Liver (tissue), 3 donors: Measurements from ENCODE around the gene THOP1.

Experiments
- CTCF ChIP-seq: fragments of 150-350 bp; IDR thresholded peaks from 2 replicates; pipeline ENCODE4 v1.5.1; 2017; ENCODE audit warnings: improper control_type of control experiment, low read depth, low read length; ENCODE audit not compliant: missing input control
- FOXA1 ChIP-seq: IDR thresholded peaks from 2 replicates; pipeline ENCODE4 v1.6.1; 2016; ENCODE audit warnings: antibody characterized with exemption
- GABPA ChIP-seq, 2 donors: IDR thresholded peaks in 1 of 2; conservative IDR thresholded peaks in 1 of 2; 2 replicates each; pipeline ENCODE4 v1.6.1; 2016; ENCODE audit warnings: antibody characterized with exemption in 2 of 2, mild to moderate bottlenecking in 1 of 2, moderate library complexity in 1 of 2
- JUND ChIP-seq, 2 donors: IDR thresholded peaks; 2 replicates each; pipeline ENCODE4 v1.6.1; 2016; ENCODE audit warnings: antibody characterized with exemption in 2 of 2
- NR2F2 ChIP-seq: IDR thresholded peaks from 2 replicates; pipeline ENCODE4 v1.6.1; 2016; ENCODE audit warnings: antibody characterized with exemption
- RAD21 ChIP-seq, 2 donors: IDR thresholded peaks; 2 replicates each; pipeline ENCODE4 v1.6.1; 2016; ENCODE audit warnings: antibody characterized with exemption in 2 of 2, mild to moderate bottlenecking in 2 of 2
- SP1 ChIP-seq: IDR thresholded peaks from 2 replicates; pipeline ENCODE4 v1.6.1; 2018; ENCODE audit warnings: antibody characterized with exemption, mild to moderate bottlenecking
- TAF1 ChIP-seq: conservative IDR thresholded peaks from 2 replicates; pipeline ENCODE4 v1.6.1; 2016; ENCODE audit warnings: antibody characterized with exemption, mild to moderate bottlenecking
- YY1 ChIP-seq: IDR thresholded peaks from 2 replicates; pipeline ENCODE4 v1.6.1; 2016; ENCODE audit warnings: antibody characterized with exemption, mild to moderate bottlenecking
- ZBTB33 ChIP-seq: IDR thresholded peaks from 2 replicates; pipeline ENCODE4 v1.6.1; 2016; ENCODE audit warnings: antibody characterized with exemption
- TF ChIP-seq, protein P1 (sequence below): IDR thresholded peaks from 2 replicates; pipeline ENCODE4 v1.6.1; 2016; ENCODE audit warnings: antibody characterized with exemption
- TF ChIP-seq, protein P2 (sequence below): IDR thresholded peaks from 2 replicates; pipeline ENCODE4 v1.6.1; 2016; ENCODE audit warnings: antibody characterized with exemption, mild to moderate bottlenecking
- TF ChIP-seq, protein P3 (sequence below): IDR thresholded peaks from 2 replicates; pipeline ENCODE4 v1.6.1; 2016; ENCODE audit warnings: antibody characterized with exemption
- donor health status: healthy.
- donor health status: healthy.

DNA sequence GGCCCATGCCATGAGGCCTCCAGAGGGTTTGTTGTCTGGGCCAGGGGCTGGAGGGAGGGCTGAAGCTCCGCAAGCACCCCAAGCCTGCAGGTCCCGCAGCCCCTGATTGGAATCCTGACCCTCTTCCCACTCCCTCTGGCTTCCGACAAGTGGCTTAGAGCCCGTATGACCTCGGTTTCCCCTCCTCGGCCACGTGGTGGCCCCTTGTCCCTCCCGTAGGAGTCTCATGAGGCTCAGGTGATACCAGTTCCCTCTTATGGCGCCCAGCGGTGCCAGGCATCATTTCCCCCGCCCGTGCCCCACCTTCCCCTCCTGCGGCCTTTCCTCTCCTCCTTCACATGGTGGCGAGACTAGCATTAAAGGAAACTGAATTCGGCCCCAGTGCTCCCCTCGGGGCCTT lies 6.1 kb downstream of the THOP1 start:
- TF ChIP-seq JUND (IDR thresholded peaks at IDR 0.05) (no peak), CTCF (no peak), NR2F2 (no peak), RAD21 (IDR thresholded peaks at IDR 0.05) (no peak), FOXA1 (no peak), ZBTB33 (no peak), SP1 (no peak), TAF1 (no peak), YY1 (no peak), GABPA (IDR thresholded peaks at IDR 0.05 in 1 of 2, conservative IDR thresholded peaks at IDR 0.05 in 1 of 2) (no peak)
- TF ChIP-seq, protein P1, sequence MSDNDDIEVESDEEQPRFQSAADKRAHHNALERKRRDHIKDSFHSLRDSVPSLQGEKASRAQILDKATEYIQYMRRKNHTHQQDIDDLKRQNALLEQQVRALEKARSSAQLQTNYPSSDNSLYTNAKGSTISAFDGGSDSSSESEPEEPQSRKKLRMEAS, result no peak
- TF ChIP-seq, protein P2, sequence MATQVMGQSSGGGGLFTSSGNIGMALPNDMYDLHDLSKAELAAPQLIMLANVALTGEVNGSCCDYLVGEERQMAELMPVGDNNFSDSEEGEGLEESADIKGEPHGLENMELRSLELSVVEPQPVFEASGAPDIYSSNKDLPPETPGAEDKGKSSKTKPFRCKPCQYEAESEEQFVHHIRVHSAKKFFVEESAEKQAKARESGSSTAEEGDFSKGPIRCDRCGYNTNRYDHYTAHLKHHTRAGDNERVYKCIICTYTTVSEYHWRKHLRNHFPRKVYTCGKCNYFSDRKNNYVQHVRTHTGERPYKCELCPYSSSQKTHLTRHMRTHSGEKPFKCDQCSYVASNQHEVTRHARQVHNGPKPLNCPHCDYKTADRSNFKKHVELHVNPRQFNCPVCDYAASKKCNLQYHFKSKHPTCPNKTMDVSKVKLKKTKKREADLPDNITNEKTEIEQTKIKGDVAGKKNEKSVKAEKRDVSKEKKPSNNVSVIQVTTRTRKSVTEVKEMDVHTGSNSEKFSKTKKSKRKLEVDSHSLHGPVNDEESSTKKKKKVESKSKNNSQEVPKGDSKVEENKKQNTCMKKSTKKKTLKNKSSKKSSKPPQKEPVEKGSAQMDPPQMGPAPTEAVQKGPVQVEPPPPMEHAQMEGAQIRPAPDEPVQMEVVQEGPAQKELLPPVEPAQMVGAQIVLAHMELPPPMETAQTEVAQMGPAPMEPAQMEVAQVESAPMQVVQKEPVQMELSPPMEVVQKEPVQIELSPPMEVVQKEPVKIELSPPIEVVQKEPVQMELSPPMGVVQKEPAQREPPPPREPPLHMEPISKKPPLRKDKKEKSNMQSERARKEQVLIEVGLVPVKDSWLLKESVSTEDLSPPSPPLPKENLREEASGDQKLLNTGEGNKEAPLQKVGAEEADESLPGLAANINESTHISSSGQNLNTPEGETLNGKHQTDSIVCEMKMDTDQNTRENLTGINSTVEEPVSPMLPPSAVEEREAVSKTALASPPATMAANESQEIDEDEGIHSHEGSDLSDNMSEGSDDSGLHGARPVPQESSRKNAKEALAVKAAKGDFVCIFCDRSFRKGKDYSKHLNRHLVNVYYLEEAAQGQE, result no peak
- TF ChIP-seq, protein P3, sequence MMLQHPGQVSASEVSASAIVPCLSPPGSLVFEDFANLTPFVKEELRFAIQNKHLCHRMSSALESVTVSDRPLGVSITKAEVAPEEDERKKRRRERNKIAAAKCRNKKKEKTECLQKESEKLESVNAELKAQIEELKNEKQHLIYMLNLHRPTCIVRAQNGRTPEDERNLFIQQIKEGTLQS, result no peak
